ENCODE measurements around the gene HDX. TPM values are rescaled to one million over a fixed set of nuclear protein-coding genes. Genes with fewer than 3 reads are reported as not detected.
"Not testable (repeated sequence)": the region's sequence is repeated elsewhere in the genome, so short reads cannot be mapped to it uniquely, and the experiment has no call there.

The HDX gene
- 1.5 TPM for total RNA-seq
- 1 to 10 TPM in 1 of 4 donors, under 1 TPM in 3; 0.10 to 1.1 (median 0.57) TPM for polyA plus RNA-seq

- DNase-seq (peak; percentile 10 to 75 (median 28)), ATAC-seq (ENCODE audit: low read depth in 2 of 2) (peak; percentile 82 to 85)
- Histone ChIP-seq H3K4me3 (ENCODE audit: low read depth, low read length) (peak within 1 kb of the TSS; percentile 65), H3K27ac (ENCODE audit: insufficient read depth, low read length, poor library complexity, severe bottlenecking) (no peak within 1 kb of the TSS), H3K27me3 (ENCODE audit: control insufficient read depth, insufficient read depth, low read length) (no peaks in the 10 kb centered on the region), H3K9me3 (ENCODE audit: control insufficient read depth in 2 of 2, low read length in 2 of 2) (no peaks in the 10 kb centered on the region), H3K4me1 (ENCODE audit: control insufficient read depth, insufficient read depth, low read length, poor library complexity, severe bottlenecking) (no peaks in the 10 kb centered on the region), H3K36me3 (ENCODE audit: control insufficient read depth, insufficient read depth, low read length) (no peaks in the 10 kb centered on the region)
- H3K4me3 Mint-ChIP-seq, result peak within 1 kb of the TSS; percentile 70 to 86 (median 84)
- peak within 1 kb of the TSS in 2 of 3 donors; percentile 42 to 79 for H3K27ac Mint-ChIP-seq
- H3K9me3 Mint-ChIP-seq, result peaks cover 0 to 2% (median 0%) of the 10 kb centered on the region in 7 donors
- no peaks in the 10 kb centered on the region for H3K27me3 Mint-ChIP-seq
- H3K36me3 Mint-ChIP-seq, result no peaks in the 10 kb centered on the region
- no peaks in the 10 kb centered on the region for H3K4me1 Mint-ChIP-seq
Measured at GRCh38 chrX:84501798-84502628, at the start of gene HDX. Gene HDX, minus strand, starts transcription at chrX:84502453. Its CDS starts 27,056 bp downstream, at chrX:84475397.

- ATAC-seq (ENCODE audit: low read depth in 2 of 2); H3K4me3 ChIP-seq (ENCODE audit: low read depth, low read length); H3K4me1 Mint-ChIP-seq: not testable (repeated sequence)
Measured at GRCh38 chrX:84541315-84541714, 39.1 kb upstream of the HDX start.

DNA sequence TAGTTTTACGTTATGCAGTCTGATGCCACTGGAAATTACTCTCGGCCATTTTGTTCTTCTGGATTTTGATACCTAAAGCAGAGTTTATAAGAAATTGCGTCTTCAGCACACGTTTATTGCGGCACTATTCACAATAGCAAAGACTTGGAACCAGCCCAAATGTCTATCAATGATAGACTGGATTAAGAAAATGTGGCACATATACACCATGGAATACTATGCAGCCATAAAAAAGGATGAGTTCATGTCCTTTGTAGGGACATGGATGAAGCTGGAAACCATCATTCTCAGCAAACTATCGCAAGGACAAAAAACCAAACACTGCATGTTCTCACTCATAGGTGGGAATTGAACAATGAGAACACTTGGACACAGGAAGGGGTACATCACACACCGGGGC, 35.4 kb upstream of the HDX start:
- H3K4me3 ChIP-seq (ENCODE audit: low read depth, low read length); H3K36me3 Mint-ChIP-seq; H3K36me3 ChIP-seq (ENCODE audit: control insufficient read depth, insufficient read depth, low read length); H3K27me3 ChIP-seq (ENCODE audit: control insufficient read depth, insufficient read depth, low read length); H3K4me3 Mint-ChIP-seq; H3K9me3 ChIP-seq (ENCODE audit: control insufficient read depth in 2 of 2, low read length in 2 of 2); H3K27ac ChIP-seq (ENCODE audit: insufficient read depth, low read length, poor library complexity, severe bottlenecking); DNase-seq; H3K4me1 Mint-ChIP-seq; H3K4me1 ChIP-seq (ENCODE audit: control insufficient read depth, insufficient read depth, low read length, poor library complexity, severe bottlenecking); H3K27me3 Mint-ChIP-seq; ATAC-seq (ENCODE audit: low read depth in 2 of 2); H3K27ac Mint-ChIP-seq: not testable (repeated sequence)
- peaks cover 0 to 12% (median 4%) of the 10 kb centered on the region in 7 donors for H3K9me3 Mint-ChIP-seq

More at GRCh38 chrX:84541315-84541714, 39.1 kb upstream of the HDX start:
- DNase-seq; H3K27me3 Mint-ChIP-seq; H3K36me3 ChIP-seq (ENCODE audit: control insufficient read depth, insufficient read depth, low read length); H3K4me3 Mint-ChIP-seq; H3K27me3 ChIP-seq (ENCODE audit: control insufficient read depth, insufficient read depth, low read length); H3K27ac Mint-ChIP-seq; H3K4me1 ChIP-seq (ENCODE audit: control insufficient read depth, insufficient read depth, low read length, poor library complexity, severe bottlenecking); H3K9me3 ChIP-seq (ENCODE audit: control insufficient read depth in 2 of 2, low read length in 2 of 2); H3K27ac ChIP-seq (ENCODE audit: insufficient read depth, low read length, poor library complexity, severe bottlenecking); H3K36me3 Mint-ChIP-seq: not testable (repeated sequence)
- peaks cover 0 to 15% (median 4%) of the 10 kb centered on the region in 7 donors for H3K9me3 Mint-ChIP-seq

DNA sequence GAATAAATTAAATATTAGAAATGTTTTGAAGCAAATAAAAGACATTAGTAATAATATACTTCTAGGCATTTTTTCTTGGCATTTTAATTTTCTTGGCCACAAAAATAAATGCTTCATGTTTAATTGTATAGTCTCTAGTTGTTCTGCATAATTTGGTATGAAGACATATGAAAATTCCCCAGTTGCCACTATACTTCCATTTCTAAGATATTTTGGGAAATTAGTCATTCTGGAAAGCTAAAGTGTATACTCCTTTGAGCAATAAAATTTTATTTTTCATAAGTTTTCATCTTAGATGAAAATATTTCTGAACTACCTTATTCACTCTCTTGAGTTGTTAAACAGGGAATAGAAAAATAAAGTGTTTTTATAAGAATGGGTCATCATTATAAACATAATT, 13.8 kb downstream of the HDX start:
- Mint-ChIP-seq H3K4me3 (no peak overlapping the region), H3K27ac (no peak overlapping the region)

DNA sequence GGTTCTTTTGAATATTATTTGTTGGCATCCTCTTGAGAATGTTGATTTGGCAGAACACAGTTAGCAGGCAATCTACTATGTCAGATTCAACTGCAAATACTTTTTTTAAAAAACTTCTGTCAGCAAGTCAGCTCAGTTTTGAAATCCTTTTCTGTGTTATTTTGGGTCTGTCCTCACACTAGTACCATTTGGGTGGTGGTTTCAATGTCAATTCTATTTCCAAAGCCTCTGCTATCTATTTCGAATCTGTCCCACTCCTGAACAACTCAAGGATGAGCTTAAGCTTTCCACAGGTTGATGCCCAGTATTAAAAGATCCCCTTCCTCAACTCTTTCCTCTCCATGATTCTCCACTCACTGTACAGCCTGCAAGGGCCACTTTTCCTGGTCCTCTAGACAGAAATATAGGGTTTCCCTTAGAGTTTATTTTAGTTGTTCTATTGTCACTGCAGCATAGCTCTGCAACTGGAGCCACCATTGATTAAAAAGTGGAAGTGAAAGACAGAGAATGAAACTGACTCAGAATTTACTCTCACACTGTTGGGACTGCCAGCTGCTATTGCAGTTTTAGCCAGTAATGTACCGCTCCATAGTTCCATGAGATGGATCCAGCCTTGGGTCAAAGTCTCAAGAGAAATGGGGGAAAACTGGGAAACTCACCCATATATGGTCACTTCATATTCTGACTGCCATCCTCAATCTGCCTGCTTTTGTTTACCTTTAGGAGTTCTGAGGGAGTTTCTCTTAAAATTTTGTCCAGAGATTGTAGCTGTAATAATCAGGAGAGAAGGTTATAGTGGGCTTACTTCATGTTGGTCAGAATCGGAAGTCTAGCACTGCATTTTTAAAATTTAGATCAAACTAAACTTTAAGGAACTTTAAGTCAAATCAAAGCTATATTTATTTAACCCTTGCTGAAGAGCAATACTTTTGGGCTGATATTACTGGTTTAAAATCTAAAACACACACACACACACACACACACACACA, 14.6 kb downstream of the HDX start:
- Histone ChIP-seq H3K4me1 (ENCODE audit: control insufficient read depth, insufficient read depth, low read length, poor library complexity, severe bottlenecking) (no peaks in the 10 kb centered on the region), H3K36me3 (ENCODE audit: control insufficient read depth, insufficient read depth, low read length) (no peaks in the 10 kb centered on the region), H3K9me3 (ENCODE audit: control insufficient read depth in 2 of 2, low read length in 2 of 2) (no peaks in the 10 kb centered on the region), H3K27me3 (ENCODE audit: control insufficient read depth, insufficient read depth, low read length) (no peaks in the 10 kb centered on the region), H3K4me3 (ENCODE audit: low read depth, low read length) (no peak overlapping the region), H3K27ac (ENCODE audit: insufficient read depth, low read length, poor library complexity, severe bottlenecking) (no peak overlapping the region)
- no peak for DNase-seq
- no peak overlapping the region for H3K4me3 Mint-ChIP-seq
- no peaks in the 10 kb centered on the region for H3K36me3 Mint-ChIP-seq
- no peaks in the 10 kb centered on the region for H3K27me3 Mint-ChIP-seq
- no peaks in the 10 kb centered on the region for H3K4me1 Mint-ChIP-seq
- no peak for ATAC-seq (ENCODE audit: low read depth in 2 of 2)
- peaks cover 0 to 7% (median 3%) of the 10 kb centered on the region in 7 donors for H3K9me3 Mint-ChIP-seq
- H3K27ac Mint-ChIP-seq, result no peak overlapping the region

More for the DNA sequence above, 13.8 kb downstream of the HDX start:
- H3K4me1 ChIP-seq (ENCODE audit: control insufficient read depth, insufficient read depth, low read length, poor library complexity, severe bottlenecking), result no peaks in the 10 kb centered on the region
- H3K4me3 ChIP-seq (ENCODE audit: low read depth, low read length), result no peak overlapping the region
- no peak overlapping the region for H3K27ac ChIP-seq (ENCODE audit: insufficient read depth, low read length, poor library complexity, severe bottlenecking)
- H3K27me3 Mint-ChIP-seq, result no peaks in the 10 kb centered on the region
- no peaks in the 10 kb centered on the region for H3K4me1 Mint-ChIP-seq
- no peak for DNase-seq
- H3K36me3 ChIP-seq (ENCODE audit: control insufficient read depth, insufficient read depth, low read length), result no peaks in the 10 kb centered on the region
- no peak for ATAC-seq (ENCODE audit: low read depth in 2 of 2)
- H3K27me3 ChIP-seq (ENCODE audit: control insufficient read depth, insufficient read depth, low read length), result no peaks in the 10 kb centered on the region
- no peaks in the 10 kb centered on the region for H3K9me3 ChIP-seq (ENCODE audit: control insufficient read depth in 2 of 2, low read length in 2 of 2)
- H3K36me3 Mint-ChIP-seq, result no peaks in the 10 kb centered on the region
- peaks cover 0 to 7% (median 3%) of the 10 kb centered on the region in 7 donors for H3K9me3 Mint-ChIP-seq

DNA sequence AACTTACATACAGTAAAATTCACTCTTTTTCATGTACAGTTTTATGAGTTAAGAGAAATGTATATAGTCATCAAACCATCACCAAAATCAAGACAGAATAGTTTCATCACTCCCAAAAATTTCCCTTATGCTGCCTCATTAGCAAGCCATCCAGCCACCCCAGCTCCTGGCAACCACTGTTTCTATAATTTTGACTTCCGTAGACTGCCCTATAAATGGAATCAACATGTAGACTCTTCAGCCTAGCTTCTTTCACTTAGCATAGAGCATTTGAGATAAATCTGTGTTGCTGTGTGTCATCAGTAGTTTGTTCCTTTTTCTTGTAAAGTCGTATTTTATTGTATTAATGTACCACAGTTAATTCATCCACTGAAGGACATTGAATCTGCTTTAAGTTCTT, 23.2 kb downstream of the HDX start:
- Histone ChIP-seq H3K9me3 (ENCODE audit: control insufficient read depth in 2 of 2, low read length in 2 of 2) (no peaks in the 10 kb centered on the region), H3K4me1 (ENCODE audit: control insufficient read depth, insufficient read depth, low read length, poor library complexity, severe bottlenecking) (no peaks in the 10 kb centered on the region), H3K36me3 (ENCODE audit: control insufficient read depth, insufficient read depth, low read length) (no peaks in the 10 kb centered on the region), H3K27me3 (ENCODE audit: control insufficient read depth, insufficient read depth, low read length) (no peaks in the 10 kb centered on the region), H3K27ac (ENCODE audit: insufficient read depth, low read length, poor library complexity, severe bottlenecking) (no peak overlapping the region), H3K4me3 (ENCODE audit: low read depth, low read length) (no peak overlapping the region)
- no peak for DNase-seq
- Mint-ChIP-seq H3K4me3 (no peak overlapping the region), H3K4me1 (no peaks in the 10 kb centered on the region), H3K9me3 (peaks cover 0 to 10% (median 0%) of the 10 kb centered on the region in 7 donors), H3K27ac (no peak overlapping the region), H3K36me3 (no peaks in the 10 kb centered on the region), H3K27me3 (no peaks in the 10 kb centered on the region)
- no peak for ATAC-seq (ENCODE audit: low read depth in 2 of 2)

DNA sequence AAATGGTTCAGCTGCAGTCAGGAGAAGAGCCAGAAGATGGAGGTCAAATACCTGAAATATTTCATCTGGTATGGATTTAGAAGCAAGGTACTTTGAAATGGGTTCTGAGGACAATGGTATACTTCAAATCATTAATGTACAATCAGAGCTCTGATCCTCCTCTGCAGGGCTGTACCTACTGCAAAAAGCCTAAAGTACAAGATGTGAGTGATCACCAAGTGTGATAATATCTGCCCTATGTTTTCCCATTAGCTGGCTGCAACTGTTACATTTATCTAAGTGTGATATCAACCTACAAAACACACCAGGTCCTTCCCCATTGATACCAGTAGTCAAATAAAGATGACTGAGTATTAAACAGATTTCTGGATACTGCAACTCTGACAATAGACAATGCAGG, 25.1 kb downstream of the HDX start:
- no peaks in the 10 kb centered on the region for H3K36me3 ChIP-seq (ENCODE audit: control insufficient read depth, insufficient read depth, low read length)
- H3K9me3 Mint-ChIP-seq, result peaks cover 0 to 9% (median 0%) of the 10 kb centered on the region in 7 donors
- H3K4me3 ChIP-seq (ENCODE audit: low read depth, low read length), result no peak overlapping the region
- no peaks in the 10 kb centered on the region for H3K4me1 ChIP-seq (ENCODE audit: control insufficient read depth, insufficient read depth, low read length, poor library complexity, severe bottlenecking)
- DNase-seq (no peak), ATAC-seq (ENCODE audit: low read depth in 2 of 2) (no peak)
- H3K4me3 Mint-ChIP-seq, result no peak overlapping the region
- H3K9me3 ChIP-seq (ENCODE audit: control insufficient read depth in 2 of 2, low read length in 2 of 2), result no peaks in the 10 kb centered on the region
- no peaks in the 10 kb centered on the region for H3K4me1 Mint-ChIP-seq
- H3K27me3 Mint-ChIP-seq, result no peaks in the 10 kb centered on the region
- H3K27ac ChIP-seq (ENCODE audit: insufficient read depth, low read length, poor library complexity, severe bottlenecking), result no peak overlapping the region
- H3K36me3 Mint-ChIP-seq, result no peaks in the 10 kb centered on the region
- H3K27ac Mint-ChIP-seq, result no peak overlapping the region
- H3K27me3 ChIP-seq (ENCODE audit: control insufficient read depth, insufficient read depth, low read length), result no peaks in the 10 kb centered on the region

Measured in CD4-positive, CD25-positive, alpha-beta regulatory T cell (primary cell).